ENCODE measurements around the gene STEAP2.
"Not testable (repeated sequence)": the region's sequence is repeated elsewhere in the genome, so short reads cannot be mapped to it uniquely, and the experiment has no call there.

STEAP2 gene

DNA sequence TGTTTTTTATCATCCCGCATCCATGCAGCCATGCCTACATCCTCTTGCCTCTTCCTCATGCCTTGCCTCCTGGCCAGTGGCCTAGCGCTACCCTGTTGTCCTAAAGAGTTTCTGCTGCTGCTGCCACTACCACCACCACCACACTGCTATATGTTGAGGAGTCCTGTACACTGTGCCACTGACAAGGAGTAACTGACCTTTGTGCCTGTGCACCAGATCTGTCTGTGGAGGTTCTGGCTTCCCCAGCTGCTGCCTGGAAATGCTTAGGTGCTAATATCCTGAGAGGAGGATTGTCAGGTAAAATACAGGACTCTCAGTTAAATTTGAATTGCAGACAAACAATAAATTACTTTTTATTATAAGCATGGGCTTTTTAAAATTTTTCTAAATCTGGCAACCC is 26.5 kb downstream of the STEAP2 start:
- DNase-seq (ENCODE audit: low read depth) = no peak

DNA sequence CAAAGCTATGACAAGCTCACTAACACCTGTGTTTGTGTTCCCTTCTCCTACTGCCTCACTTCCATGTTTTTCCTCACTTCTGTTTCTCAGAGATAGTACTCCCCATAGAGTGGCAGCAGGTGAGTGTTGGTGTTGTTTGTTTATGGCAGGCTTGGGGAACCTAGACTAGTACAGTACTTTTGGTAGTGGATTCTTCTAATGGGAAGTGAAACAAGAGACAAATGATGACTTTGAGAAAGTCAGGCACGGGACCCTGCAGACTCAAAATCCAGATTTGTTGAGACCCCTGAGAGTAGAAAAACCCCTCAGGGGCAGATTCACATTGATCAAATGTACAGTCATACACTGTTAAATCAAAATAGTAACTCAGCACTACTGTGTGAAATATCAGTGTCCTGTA is 27.0 kb downstream of the STEAP2 start:
- DNase-seq (ENCODE audit: low read depth) = no peak

DNA sequence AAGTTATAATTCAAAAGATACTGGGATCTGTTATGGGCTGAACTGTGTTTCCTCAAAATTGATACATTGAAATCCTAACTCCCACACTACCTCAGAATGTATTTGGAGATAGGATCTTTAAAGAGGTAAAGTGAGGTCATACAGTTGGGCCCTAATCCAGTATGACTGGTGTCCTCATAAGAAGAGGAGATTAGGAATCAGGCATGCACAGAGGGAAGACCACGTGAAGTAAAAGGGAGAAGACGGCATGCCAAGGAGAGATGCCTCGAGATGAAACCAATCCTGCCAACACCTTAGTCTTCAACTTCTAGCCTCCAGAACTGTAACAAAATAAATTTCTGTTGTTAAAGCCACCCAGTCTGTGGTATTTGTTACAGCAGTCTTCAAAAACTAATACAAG is 27.5 kb downstream of the STEAP2 start:
- DNase-seq (ENCODE audit: low read depth) = no peak

DNA sequence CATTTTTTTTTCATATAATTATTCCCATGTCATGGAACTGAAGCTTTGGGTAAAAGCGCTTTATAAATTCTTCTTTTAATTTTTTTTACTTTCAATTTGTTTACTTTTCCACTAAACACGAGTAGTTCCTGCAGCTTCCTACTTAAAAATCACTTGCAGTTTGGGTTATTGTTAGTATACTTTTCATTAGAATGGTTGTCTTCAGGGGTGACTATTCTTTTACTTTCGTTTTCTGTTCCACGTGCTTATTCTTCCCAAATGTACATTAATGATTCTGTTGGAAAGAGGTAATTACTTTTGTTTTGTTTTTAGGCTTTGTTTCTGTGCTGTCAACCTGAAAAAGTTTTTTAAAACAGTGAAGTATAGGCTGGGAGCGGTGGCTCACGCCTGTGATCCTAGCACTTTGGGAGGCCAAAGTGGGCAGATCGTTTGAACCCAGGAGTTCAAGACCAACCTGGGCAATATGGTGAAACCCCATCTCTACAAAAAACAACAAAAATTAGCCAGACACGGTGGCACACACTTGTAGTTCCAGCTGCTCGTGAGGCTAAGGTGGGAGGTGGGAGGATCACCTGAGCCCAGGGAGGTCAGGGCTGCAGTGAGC is 28.2 kb downstream of the STEAP2 start:
- DNase-seq (ENCODE audit: low read depth) = no peak

DNA sequence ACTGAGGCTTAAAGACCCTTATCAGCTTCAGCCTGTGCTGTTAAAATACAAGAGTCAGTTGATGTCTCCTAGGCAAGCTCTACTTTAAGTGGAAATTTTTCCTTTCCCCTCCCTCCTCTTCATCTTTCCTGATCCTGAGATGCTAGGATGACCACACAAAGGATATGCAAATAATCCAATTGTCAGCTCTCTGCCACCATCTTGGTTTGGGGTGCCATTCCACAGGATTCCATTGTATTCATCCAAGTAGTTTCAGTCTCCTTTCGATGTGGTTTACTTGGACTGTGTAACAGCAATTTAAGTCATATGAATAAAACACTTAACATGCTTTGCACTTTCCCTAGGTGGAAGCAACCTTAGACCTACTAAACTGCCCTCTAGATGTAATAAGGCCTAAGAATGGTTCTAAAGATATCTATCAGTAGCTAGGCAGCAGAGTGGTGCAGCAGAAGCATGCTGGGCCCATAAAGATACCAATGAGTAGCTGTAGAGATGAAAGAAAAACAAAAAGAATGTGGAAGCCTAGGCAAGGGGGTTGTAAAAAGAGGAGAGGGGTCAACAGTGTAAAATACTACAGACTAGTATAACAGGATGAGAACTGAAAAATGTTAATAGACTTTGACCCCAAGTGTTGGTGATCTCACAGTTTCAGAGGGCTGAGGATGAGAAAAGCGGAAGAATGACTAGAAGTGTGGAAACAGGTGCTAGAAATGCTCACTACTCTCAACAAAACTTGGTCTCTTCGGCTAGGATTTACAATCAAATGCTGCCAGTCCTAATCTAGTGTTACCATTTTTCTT is 31.0 kb downstream of the STEAP2 start:
- DNase-seq (ENCODE audit: low read depth) = no peak

DNA sequence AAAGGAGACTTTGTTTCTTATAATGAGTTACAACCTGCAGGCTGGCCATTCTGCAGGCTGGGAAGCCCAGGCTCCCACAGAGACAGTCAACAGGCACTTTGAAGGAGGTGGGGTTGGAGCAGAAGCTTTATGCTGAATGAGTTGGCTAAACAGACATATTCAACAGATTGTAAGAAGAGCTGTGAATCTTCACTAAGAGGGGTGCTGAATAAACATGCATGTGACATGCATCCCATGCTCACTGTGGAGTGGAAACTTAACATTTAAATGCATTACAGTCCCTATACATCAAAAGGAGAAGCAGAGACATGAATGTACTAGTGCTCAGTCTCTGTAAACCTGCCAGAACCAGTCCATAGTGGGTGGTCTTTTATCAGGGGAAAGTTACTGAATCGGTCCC is 32.0 kb downstream of the STEAP2 start:
- DNase-seq (ENCODE audit: low read depth) = no peak

DNA sequence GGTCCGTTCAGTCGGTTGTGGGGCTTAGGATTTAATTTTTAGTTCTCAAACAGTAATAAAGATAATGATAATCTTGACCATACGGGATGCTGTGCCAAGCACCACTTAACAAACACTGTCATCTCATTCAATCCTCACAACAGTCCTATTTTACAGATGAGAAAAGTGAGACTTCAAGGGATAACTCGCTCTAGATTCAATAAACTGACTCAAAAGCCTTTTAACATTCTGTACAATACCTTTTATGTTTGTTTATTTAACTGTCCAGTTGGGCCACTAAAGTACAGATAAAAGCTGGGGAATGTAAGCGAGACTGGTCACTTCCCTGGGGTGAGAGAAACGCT is 33.0 kb downstream of the STEAP2 start:
- DNase-seq (ENCODE audit: low read depth) = no peak

DNA sequence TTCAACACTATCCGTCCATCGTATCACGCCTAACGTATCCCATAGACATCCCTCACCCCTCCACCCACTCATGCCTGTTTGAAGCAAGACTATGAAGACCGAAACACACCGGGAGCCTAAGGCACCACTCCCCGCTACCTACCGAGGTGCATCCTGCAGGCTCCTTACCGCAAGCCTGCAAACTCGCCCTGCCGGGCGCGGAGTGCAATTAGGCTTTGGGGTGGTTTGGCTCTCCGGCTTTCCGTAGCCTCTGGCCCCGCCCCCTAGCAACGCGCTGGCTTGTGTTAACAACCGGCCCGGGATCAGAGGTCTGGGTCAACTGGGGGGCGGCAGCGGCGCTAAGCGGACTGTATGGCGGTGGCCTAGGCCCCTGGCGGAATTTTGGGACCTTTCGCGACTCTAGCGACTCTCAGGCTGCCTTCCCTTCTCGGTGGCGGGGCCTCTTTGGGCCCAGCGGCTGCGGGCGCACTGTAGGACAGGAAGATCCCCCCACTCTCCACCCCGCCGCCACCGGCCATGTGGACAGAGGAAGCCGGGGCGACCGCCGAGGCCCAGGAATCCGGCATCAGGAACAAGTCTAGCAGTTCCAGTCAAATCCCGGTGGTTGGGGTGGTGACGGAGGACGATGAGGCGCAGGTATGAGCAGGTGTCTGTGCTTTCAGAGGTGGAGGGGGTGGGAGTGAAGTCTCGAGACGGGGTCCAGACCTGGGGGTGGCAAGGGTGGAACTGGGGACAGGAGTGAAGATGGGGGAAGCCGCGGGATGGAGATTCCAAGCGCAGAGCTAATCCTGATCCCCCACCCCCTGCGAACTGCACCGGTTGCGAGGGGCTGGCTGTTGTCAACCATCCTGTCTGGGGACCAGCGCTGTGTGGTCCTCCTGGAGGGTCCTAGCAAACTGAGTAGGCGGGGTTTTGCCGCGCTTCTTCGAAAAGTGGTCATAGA is 33.6 kb downstream of the STEAP2 start, which contains the start of gene CFAP69:
TSS of gene CFAP69 (plus strand) at position 266 of the 943 bp plus-strand sequence. CDS start at position 517, 251 bp downstream.
- peak; percentile 82 for DNase-seq (ENCODE audit: low read depth)

DNA sequence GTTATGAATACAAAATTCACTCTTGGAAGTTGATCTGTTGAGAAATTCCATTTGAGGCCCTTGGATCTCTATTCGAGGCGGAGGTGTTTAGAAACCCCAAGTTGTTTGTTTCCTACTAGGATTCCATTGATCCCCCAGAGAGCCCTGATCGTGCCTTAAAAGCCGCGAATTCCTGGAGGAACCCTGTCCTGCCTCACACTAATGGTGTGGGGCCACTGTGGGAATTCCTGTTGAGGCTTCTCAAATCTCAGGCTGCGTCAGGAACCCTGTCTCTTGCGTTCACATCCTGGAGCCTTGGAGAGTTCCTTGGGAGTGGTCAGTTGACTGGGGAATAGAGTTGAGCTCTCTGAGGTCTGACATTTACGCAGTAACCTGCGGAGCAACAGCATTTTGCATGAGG is 34.6 kb downstream of the STEAP2 start:
- no peak for DNase-seq (ENCODE audit: low read depth)

DNA sequence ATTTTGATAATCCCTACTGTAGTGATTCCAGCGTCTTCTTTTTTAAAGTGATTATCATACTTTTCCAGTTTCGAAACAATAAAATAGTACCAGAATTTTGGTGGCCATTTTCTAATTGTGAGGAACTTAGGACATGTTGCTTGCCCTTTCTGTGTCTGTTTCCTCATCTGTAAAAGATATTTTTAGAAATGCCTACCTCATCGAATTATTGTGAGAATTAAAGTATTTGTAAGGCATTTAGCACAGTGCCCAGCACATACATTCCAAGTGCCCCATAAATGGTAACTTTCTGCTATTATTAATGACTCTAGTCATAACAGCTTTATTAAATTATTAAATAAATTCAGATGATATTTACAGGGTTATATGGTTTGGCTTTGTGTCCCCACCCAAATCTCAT is 37.2 kb downstream of the STEAP2 start:
- DNase-seq (ENCODE audit: low read depth) = no peak

DNA sequence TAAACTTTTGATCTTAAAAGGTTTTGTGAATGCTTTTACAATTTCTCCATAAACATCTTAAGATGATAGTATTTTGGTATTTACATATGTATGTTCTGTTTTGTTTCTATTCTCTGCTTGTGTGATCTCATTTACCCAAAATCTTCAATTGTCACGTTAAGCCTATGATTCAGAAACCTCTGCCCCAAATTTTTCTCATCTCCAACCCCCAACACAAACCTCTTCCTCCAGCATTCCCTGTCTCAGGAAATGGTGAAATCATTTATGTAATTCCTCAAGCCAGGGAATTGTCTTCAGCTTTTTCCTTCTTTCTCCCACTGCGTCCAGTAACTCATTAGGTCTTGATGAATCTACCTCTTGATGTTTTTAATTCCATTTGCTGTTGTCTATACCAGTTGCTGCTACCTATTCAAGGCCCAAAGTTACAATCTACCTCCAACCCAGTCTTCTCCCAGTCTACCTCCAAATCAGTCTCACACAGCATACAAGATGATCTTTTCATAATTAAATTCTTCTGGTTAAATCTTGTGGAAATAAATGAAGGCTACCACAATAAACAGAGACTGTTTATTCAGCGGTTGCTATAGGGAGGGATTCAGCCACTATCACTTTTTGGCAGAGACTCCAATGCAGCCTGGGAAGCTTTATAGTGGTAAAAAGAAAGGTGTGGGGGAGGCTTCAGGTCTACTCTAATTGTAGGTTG is 39.2 kb downstream of the STEAP2 start:
- no peak for DNase-seq (ENCODE audit: low read depth)

DNA sequence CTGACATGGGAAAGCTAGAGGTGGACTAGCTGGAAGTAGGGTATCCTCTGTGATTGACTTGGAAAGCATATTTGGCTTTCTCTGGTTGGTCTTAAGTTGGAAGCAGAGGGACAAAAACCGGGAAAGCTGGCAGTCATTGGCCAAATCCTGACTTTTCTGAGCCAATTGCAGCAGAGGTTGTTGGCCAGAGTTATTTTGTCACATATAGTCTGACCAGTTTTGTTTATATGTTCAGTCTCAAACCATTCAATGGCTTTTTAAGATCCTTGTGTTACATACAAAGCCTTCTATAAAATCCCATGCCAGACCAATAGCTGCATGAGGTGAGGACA is 39.7 kb downstream of the STEAP2 start:
- no peak for DNase-seq (ENCODE audit: low read depth)

DNA sequence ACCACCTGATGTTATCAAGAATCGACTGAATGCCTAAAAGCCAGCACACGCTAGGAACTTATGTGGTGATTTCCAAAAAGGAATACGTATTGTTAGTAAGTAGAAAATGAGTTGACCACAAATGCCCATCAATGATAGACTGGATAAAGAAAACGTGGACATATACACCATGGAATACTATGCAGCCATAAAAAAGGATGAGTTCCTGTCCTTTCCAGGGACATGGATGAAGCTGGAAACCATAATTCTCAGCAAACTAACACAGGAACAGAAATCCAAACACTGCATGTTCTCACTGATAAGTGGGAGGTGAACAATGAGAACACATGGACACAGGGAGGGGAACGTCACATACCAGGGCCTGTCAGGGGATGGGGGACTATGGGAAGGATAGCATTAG is 44.5 kb downstream of the STEAP2 start:
- DNase-seq (ENCODE audit: low read depth) = not testable (repeated sequence)

DNA sequence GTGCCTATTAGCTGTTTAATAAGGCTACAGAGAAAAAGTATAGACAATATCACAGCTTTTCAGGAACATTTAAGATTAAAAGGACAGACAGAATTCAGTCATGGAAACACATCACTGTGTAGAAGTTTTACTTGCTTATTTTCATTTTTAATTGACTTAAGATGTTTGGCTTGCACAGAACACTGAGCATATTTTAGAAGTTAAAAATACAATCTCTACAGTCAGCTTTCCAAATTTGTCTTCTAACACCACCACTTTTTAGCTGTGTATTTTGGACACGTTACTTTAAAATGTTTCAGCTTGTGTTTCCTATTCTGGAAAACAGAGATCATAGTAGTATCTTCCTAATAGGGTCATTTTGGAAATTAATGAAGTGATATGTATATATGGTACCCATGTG is 45.2 kb downstream of the STEAP2 start:
- no peak for DNase-seq (ENCODE audit: low read depth)

DNA sequence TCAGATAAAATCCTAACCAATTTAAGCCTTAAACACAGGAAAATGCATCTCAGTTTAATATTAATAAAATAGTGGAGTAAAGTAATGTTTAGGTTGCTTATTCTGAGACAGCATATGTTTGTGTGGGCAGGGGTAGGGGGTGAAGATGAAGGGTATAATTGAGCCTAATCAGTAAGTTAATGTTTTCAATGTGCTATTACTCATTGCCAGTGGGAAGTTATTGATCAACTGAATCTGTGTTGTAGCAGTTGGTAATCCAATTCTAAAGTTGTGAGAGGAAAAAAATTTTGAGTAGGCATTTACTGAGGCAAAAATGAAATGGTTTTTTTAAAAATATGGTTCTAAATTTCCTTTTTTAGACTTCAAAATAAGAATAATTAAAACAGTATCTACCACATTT is 49.9 kb downstream of the STEAP2 start:
- no peak for DNase-seq (ENCODE audit: low read depth)

DNA sequence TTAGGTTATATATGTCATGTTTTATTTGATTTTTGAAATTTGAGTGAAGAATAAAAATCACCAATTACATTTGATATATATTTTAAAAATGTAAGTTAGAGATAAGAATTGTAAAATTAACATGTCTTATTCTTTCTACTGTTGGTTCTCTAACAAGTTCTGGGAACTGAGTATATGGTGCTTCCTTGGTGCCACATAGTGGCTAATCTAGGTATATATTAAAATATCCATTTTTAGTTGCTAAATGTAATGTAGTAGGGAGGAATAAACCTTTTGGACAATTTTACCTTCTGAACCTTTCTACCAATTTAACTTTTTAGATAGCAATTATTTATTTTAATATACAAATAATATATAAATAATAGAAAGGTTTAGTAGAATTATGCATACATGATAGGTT is 50.9 kb downstream of the STEAP2 start:
- no peak for DNase-seq (ENCODE audit: low read depth)

DNA sequence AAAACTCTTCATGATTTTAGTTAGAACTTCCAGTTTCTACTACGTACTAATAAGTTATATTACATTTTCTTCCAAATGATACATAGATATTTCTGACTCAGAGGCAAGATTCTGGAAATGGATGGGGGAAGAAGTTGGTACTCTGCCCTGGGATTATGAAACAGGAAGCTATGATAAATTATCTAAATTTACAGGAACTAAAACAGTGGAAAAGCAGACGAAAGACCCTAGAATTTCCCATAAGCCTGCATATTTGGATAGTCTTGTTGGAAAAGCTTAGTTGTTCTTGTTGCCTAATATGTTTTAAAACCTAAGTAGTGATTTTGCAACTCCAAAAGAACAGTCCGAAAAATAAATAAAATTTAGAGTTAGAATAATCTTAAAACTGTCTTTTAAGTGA is 55.3 kb downstream of the STEAP2 start:
- no peak for DNase-seq (ENCODE audit: low read depth)

DNA sequence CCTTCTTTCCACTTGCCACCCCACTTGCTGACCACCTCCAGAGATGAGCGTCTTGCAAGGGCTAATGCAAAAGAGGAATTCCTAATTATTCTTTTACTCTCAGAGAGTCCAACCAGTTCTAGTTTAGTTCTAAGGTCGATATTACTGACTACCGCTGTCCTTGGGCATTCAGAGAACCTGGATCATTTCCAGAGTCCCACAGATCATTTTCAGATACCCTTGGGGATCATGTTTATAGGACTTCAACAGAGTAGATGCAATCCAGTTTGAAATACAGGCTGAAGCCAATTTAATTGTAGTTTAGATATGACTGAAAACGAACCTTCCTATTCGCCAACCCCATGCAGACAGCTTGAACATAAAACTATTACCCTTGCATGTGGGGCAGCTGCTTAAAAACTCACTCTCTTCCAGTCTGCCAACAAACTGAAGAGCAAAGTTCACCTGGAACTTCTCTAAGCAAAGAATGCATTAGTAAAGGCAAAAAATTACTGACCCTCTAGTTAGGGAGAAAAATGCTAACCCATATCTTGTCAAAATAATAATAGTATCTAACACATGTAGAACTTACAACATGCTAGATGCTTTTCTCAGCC is 55.8 kb downstream of the STEAP2 start:
- no peak for DNase-seq (ENCODE audit: low read depth)

DNA sequence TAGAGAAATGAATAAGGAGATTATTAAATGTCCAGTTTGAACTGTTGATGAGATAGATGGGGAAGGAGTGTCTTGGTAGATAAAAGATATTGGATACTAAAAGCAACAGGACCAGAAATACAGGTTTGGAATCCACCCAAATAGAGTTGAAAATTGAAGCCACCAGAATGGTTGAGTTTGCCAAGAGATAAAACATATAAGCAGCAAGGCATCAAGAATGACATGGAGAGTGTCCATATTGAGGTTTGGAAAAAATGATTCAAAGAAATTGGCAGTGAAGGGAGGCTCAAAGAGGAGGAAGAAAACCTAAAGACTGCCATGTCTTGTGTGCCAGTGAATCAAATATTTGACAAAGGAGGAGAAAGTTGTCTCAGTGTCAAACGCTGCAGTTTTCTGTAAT is 57.6 kb downstream of the STEAP2 start:
- no peak for DNase-seq (ENCODE audit: low read depth)

DNA sequence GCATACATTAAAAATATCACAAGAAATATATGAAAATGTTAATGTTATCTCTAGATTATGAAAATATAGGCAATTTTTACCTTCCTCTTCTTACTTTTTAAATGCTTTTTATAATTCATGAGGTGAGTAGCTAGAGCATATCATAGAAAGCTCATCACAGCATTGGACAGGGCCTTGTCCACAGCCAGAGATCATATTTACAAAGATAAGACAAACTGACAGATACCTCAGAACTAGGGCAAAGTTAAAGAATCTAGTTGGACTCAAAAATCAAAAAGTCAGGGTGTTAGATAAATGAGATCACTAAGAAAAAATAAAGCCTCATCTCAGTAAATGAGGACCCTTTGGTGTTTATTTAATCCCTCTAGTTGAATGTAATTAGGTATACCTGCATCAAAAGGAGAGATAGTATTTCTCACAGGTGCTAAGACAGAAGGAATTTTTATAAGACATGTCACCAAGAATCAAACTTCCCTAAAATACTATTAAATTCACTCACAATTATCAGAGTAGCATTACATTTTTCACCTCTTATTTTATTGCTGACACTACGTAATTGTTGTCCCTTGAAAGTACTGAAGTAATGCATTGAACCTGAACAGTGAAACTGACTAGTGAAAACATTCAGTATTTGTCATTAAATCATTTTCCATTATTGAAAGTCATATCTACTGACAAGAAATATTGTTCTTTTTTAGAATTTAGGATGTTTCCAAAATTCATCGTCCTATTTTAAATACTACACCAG is 59.1 kb downstream of the STEAP2 start:
- no peak for DNase-seq (ENCODE audit: low read depth)

DNA sequence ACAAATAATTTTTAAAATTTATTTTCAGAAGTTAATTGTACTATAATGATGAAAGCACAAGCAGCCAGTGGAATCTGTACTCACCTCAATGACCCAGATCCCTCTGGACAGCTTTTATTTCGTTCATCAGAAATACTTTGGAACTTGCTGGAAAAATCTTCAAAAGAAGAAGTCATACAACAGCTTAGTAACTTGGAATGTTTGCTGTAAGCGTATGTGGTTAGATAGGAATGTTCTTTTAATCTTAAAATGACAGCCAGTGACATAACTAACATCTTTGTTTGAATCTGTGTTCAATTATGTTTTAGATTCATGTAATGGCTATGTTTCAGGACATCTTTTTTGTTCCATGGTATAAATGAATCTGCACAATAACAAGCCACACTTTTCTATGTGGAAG is 60.2 kb downstream of the STEAP2 start:
- no peak for DNase-seq (ENCODE audit: low read depth)

Measured in activated T-cell treated with anti-CD3 and anti-CD28 coated beads for 48 hours (primary cell).